HepG2 (cell line): ENCODE results near the gene KRTAP17-1.

Experiments used
- CTCF ChIP-seq: sonication (generic); formaldehyde crosslinking; IDR thresholded peaks from 2 replicates; pipeline ENCODE4 v1.5.0; 2020; ENCODE audit warnings: mild to moderate bottlenecking, missing genetic modification reagents, moderate library complexity
- ELF4 ChIP-seq: sonication (generic); formaldehyde crosslinking; IDR thresholded peaks from 2 replicates; pipeline ENCODE4 v1.5.0; 2020; ENCODE audit warnings: missing genetic modification reagents, mild to moderate bottlenecking, moderate library complexity, borderline replicate concordance
- POLR2A ChIP-seq, 2 experiments: IDR thresholded peaks; 2 replicates each; pipeline ENCODE4 v1.6.1; 2011; ENCODE audit warnings: low read depth in 2 of 2, low read length in 2 of 2, mild to moderate bottlenecking in 1 of 2, moderate library complexity in 1 of 2; ENCODE audit not compliant: insufficient read depth in 1 of 2
- ZNF510 ChIP-seq: sonication (generic); formaldehyde crosslinking; IDR thresholded peaks from 2 replicates; pipeline ENCODE4 v1.4.0; 2020; ENCODE audit warnings: low read depth, mild to moderate bottlenecking, missing genetic modification reagents
- TF ChIP-seq, protein P1 (sequence below): sonication (generic); formaldehyde crosslinking; IDR thresholded peaks from 2 replicates; pipeline ENCODE4 v1.8.0; 2023; ENCODE audit warnings: mild to moderate bottlenecking, missing genetic modification reagents

GRCh38 chr17:41334385-41335305 lies 19.1 kb upstream of the KRTAP17-1 start:
- TF ChIP-seq ZNF510 (CRISPR knock-in tag): no peak
- TF ChIP-seq POLR2A (IDR thresholded peaks at IDR 0.05; ENCODE audit: insufficient read depth in 1 of 2, low read depth in 2 of 2, low read length in 2 of 2): no peak
- no peak for TF ChIP-seq CTCF (CRISPR knock-in tag)
- TF ChIP-seq, protein P1, sequence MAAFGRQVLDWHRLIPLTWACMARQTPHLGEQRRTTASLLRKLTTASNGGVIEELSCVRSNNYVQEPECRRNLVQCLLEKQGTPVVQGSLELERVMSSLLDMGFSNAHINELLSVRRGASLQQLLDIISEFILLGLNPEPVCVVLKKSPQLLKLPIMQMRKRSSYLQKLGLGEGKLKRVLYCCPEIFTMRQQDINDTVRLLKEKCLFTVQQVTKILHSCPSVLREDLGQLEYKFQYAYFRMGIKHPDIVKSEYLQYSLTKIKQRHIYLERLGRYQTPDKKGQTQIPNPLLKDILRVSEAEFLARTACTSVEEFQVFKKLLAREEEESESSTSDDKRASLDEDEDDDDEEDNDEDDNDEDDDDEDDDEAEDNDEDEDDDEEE (CRISPR knock-in tag): no peak
- no peak for TF ChIP-seq ELF4 (CRISPR knock-in tag)
